ENCODE measurements around the gene TSPAN14. TPM values are rescaled to one million over a fixed set of nuclear protein-coding genes. Genes with fewer than 3 reads are reported as not detected.
A peak's percentile ranks its signal among the peaks of the same experiment; 100 is the strongest.

Gene TSPAN14
- polyA plus RNA-seq, 1 donor (not counting 4 experiments of a cell fraction or from before 2014, with no cell fraction given): 71.1 TPM

- no peak for TF ChIP-seq CTCF (optimal IDR thresholded peaks at IDR 0.05 in 1 of 3, IDR thresholded peaks at IDR 0.05 in 1 of 3, conservative IDR thresholded peaks at IDR 0.05 in 1 of 3; ENCODE audit: extremely low read depth in 1 of 3, insufficient read depth in 2 of 3, low read length in 3 of 3)
- TF ChIP-seq EZH2 (IDR thresholded peaks at IDR 0.05; ENCODE audit: low read length): no peak
- H3K4me1 ChIP-seq (ENCODE audit: control insufficient read depth, extremely low read depth, insufficient read depth, low read length): peaks cover 36% of the 10 kb centered on the region
- no peaks in the 10 kb centered on the region for H3K79me2 ChIP-seq (ENCODE audit: control insufficient read depth, insufficient read depth, low read length)
- no peaks in the 10 kb centered on the region for H4K20me1 ChIP-seq (ENCODE audit: control insufficient read depth, extremely low read depth, insufficient read depth, low read length)
- H3K4me3 ChIP-seq (ENCODE audit: control insufficient read depth in 2 of 3, extremely low read depth in 1 of 3, insufficient read depth in 2 of 3, low read depth in 1 of 3, low read length in 3 of 3): peak overlapping the region in 2 of 3 experiments; percentile 48 to 61
- H3K9me3 ChIP-seq (ENCODE audit: control insufficient read depth, low read depth, low read length): no peaks in the 10 kb centered on the region
- peak overlapping the region; percentile 50 for H3K9ac ChIP-seq (ENCODE audit: control insufficient read depth, extremely low read depth, insufficient read depth, low read length)
- no peak for DNase-seq (ENCODE audit: low read depth, low spot score)
- dilution Hi-C loops (cut with MboI; ENCODE audit: extremely low pct_ligation_motif_present, low sequenced_read_pairs): no loop called here
- no peaks in the 10 kb centered on the region for H3K27me3 ChIP-seq (ENCODE audit: control insufficient read depth, extremely low read depth, insufficient read depth, low read length)
- FAIRE-seq: peak; percentile 51
- H3K27ac ChIP-seq (ENCODE audit: control insufficient read depth, insufficient read depth, low read length): peak overlapping the region; percentile 72
- peak overlapping the region; percentile 72 for H3K4me2 ChIP-seq (ENCODE audit: control insufficient read depth, extremely low read depth, insufficient read depth, low read depth, low read length)
- H3K36me3 ChIP-seq (ENCODE audit: control insufficient read depth in 2 of 2, extremely low read depth in 1 of 2, insufficient read depth in 2 of 2, low read length in 2 of 2): no peaks in the 10 kb centered on the region
- peak overlapping the region; percentile 57 for H2AFZ ChIP-seq (ENCODE audit: control insufficient read depth, low read length)
- no peaks in the 10 kb centered on the region for H3K9me1 ChIP-seq (ENCODE audit: control insufficient read depth, extremely low read depth, insufficient read depth, low read length)
Measured at GRCh38 chr10:80540136-80540535, 86.0 kb downstream of the TSPAN14 start.

GRCh38 chr10:80540618-80540980 lies 86.5 kb downstream of the TSPAN14 start:
- H2AFZ ChIP-seq (ENCODE audit: control insufficient read depth, low read length): peak overlapping the region; percentile 57
- DNase-seq (ENCODE audit: low read depth, low spot score): no peak
- no peaks in the 10 kb centered on the region for H3K79me2 ChIP-seq (ENCODE audit: control insufficient read depth, insufficient read depth, low read length)
- H3K9me3 ChIP-seq (ENCODE audit: control insufficient read depth, low read depth, low read length): no peaks in the 10 kb centered on the region
- H3K27me3 ChIP-seq (ENCODE audit: control insufficient read depth, extremely low read depth, insufficient read depth, low read length): no peaks in the 10 kb centered on the region
- H3K4me2 ChIP-seq (ENCODE audit: control insufficient read depth, extremely low read depth, insufficient read depth, low read depth, low read length): peak overlapping the region; percentile 72
- no peaks in the 10 kb centered on the region for H3K36me3 ChIP-seq (ENCODE audit: control insufficient read depth in 2 of 2, extremely low read depth in 1 of 2, insufficient read depth in 2 of 2, low read length in 2 of 2)
- peak overlapping the region; percentile 2 to 61 (median 48) for H3K4me3 ChIP-seq (ENCODE audit: control insufficient read depth in 2 of 3, extremely low read depth in 1 of 3, insufficient read depth in 2 of 3, low read depth in 1 of 3, low read length in 3 of 3)
- H4K20me1 ChIP-seq (ENCODE audit: control insufficient read depth, extremely low read depth, insufficient read depth, low read length): no peaks in the 10 kb centered on the region
- dilution Hi-C loops (cut with MboI; ENCODE audit: extremely low pct_ligation_motif_present, low sequenced_read_pairs): no loop called here
- peak overlapping the region; percentile 72 for H3K27ac ChIP-seq (ENCODE audit: control insufficient read depth, insufficient read depth, low read length)
- no peaks in the 10 kb centered on the region for H3K9me1 ChIP-seq (ENCODE audit: control insufficient read depth, extremely low read depth, insufficient read depth, low read length)
- H3K9ac ChIP-seq (ENCODE audit: control insufficient read depth, extremely low read depth, insufficient read depth, low read length): peak overlapping the region; percentile 50
- FAIRE-seq: no peak
- H3K4me1 ChIP-seq (ENCODE audit: control insufficient read depth, extremely low read depth, insufficient read depth, low read length): peaks cover 36% of the 10 kb centered on the region
- no peak for TF ChIP-seq EZH2 (IDR thresholded peaks at IDR 0.05; ENCODE audit: low read length)
- TF ChIP-seq CTCF (optimal IDR thresholded peaks at IDR 0.05 in 1 of 3, IDR thresholded peaks at IDR 0.05 in 1 of 3, conservative IDR thresholded peaks at IDR 0.05 in 1 of 3; ENCODE audit: extremely low read depth in 1 of 3, insufficient read depth in 2 of 3, low read length in 3 of 3): no peak
